ENCODE results near the gene NKX2-8. TPM values are rescaled to one million over a fixed set of nuclear protein-coding genes. Genes with fewer than 3 reads are reported as not detected.

The NKX2-8 gene
- total RNA-seq, 3 donors from 2014 or later (not counting 1 experiment from before 2014, with no cell fraction given): not detected

DNA sequence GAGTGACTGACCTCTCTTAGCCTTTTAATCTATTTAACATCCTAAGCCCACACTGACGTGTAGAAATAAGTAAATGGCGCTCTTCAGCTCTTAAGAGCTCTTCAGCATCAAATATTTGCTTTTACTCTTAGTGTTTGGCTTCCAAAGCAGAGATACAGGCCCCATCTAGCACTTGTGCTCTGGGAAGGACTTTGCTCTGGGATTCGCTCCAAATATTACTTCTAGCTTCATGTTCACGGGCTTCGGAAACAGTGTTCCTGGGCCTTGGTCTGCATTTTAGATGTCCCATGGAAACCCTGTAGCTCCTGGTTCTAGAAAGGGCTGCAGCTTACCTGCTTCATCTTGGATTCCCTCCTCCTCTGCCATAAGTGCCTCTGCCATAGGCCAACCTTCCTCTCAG lies 2.7 kb upstream of the NKX2-8 start:
- no peak for ATAC-seq
- H3K9me3 Mint-ChIP-seq: no peaks in the 10 kb centered on the region
- WGBS (ENCODE audit: insufficient coverage): 18% methylated on average over 5 of the region's 5 CpGs

DNA sequence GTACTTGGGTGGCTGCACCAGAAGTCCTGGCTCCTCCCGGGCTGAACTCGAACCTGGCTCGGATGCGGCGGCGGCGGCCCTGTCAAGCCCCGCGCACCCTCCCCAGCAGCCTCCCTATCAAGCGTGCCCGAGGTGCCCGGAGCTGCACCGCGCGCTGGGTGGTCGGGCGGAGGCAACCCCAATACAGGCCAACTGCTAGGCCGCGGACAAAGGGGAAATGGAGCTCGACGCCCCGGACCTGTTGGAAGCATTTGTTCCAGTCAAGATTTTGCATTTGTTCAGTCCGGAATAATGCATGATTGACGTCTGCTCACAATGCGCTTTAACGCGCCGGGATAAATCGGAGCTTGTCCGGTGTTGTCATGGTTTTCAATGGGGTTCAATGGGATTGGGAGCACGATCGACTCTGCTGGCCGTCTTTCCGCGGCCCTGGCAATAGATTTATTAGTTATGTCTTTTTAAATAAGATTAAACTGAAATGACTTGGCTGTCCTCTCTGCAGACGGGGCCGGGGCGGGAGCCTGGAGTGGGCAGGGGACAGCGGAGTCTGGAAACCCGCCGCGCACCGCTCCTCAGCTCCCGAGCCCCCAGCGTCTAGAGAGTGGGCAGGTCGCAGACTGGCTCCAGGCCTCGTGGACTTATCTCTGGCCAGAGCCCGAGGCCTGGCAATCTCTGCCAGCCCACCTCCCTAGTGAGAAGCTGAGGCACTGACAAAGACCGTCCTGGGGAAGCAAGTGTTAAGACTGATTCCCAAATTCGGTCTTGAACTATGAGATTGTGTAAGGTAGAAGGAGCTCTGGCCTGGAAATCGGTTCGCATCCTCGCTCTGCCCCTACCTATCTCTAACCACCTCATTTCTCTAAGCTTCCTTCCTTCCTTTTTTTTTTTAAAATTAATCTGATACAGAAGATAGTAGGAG lies 1.7 kb upstream of the NKX2-8 start:
- DNase-seq: no peak
- Mint-ChIP-seq H3K27me3 (ENCODE audit: low read depth in 2 of 2) (peaks cover 34 to 45% of the 10 kb centered on the region in 2 donors), H3K9me3 (no peaks in the 10 kb centered on the region), H3K4me3 (no peak overlapping the region), H3K27ac (no peak overlapping the region), H3K4me1 (no peaks in the 10 kb centered on the region), H3K36me3 (no peaks in the 10 kb centered on the region)
- H3K36me3 ChIP-seq (ENCODE audit: control insufficient read depth, insufficient read depth, low read length): no peaks in the 10 kb centered on the region
- intact Hi-C loops (cut with micrococcal nuclease): no loop called here
- TF ChIP-seq, protein P1, sequence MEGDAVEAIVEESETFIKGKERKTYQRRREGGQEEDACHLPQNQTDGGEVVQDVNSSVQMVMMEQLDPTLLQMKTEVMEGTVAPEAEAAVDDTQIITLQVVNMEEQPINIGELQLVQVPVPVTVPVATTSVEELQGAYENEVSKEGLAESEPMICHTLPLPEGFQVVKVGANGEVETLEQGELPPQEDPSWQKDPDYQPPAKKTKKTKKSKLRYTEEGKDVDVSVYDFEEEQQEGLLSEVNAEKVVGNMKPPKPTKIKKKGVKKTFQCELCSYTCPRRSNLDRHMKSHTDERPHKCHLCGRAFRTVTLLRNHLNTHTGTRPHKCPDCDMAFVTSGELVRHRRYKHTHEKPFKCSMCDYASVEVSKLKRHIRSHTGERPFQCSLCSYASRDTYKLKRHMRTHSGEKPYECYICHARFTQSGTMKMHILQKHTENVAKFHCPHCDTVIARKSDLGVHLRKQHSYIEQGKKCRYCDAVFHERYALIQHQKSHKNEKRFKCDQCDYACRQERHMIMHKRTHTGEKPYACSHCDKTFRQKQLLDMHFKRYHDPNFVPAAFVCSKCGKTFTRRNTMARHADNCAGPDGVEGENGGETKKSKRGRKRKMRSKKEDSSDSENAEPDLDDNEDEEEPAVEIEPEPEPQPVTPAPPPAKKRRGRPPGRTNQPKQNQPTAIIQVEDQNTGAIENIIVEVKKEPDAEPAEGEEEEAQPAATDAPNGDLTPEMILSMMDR (IDR thresholded peaks at IDR 0.05): no peak
- no peak for ATAC-seq
- no peaks in the 10 kb centered on the region for H3K9me3 ChIP-seq (ENCODE audit: control insufficient read depth, insufficient read depth, low read length)
- WGBS (ENCODE audit: insufficient coverage): 11% methylated on average over 48 of the region's 53 CpGs
- H3K4me1 ChIP-seq (ENCODE audit: control insufficient read depth, insufficient read depth, low read length): no peaks in the 10 kb centered on the region
- H3K27me3 ChIP-seq (ENCODE audit: control insufficient read depth, insufficient read depth, low read length): peaks cover 41% of the 10 kb centered on the region
- no peak overlapping the region for H3K27ac ChIP-seq (ENCODE audit: low read length)
- H3K4me3 ChIP-seq (ENCODE audit: low read length): no peak overlapping the region

More for the DNA sequence above, 2.7 kb upstream of the NKX2-8 start:
- Histone ChIP-seq H3K36me3 (ENCODE audit: control insufficient read depth, insufficient read depth, low read length) (no peaks in the 10 kb centered on the region), H3K4me3 (ENCODE audit: low read length) (no peak overlapping the region), H3K27ac (ENCODE audit: low read length) (no peak overlapping the region), H3K4me1 (ENCODE audit: control insufficient read depth, insufficient read depth, low read length) (no peaks in the 10 kb centered on the region), H3K9me3 (ENCODE audit: control insufficient read depth, insufficient read depth, low read length) (no peaks in the 10 kb centered on the region), H3K27me3 (ENCODE audit: control insufficient read depth, insufficient read depth, low read length) (peaks cover 38% of the 10 kb centered on the region)
- no peaks in the 10 kb centered on the region for H3K4me1 Mint-ChIP-seq
- no peak overlapping the region for H3K27ac Mint-ChIP-seq
- H3K36me3 Mint-ChIP-seq: no peaks in the 10 kb centered on the region
- H3K27me3 Mint-ChIP-seq (ENCODE audit: low read depth in 2 of 2): peaks cover 35 to 37% of the 10 kb centered on the region in 2 donors
- DNase-seq: no peak
- intact Hi-C loops (cut with micrococcal nuclease): no loop called here
- H3K4me3 Mint-ChIP-seq: no peak overlapping the region
- TF ChIP-seq, protein P1 (IDR thresholded peaks at IDR 0.05): no peak

DNA sequence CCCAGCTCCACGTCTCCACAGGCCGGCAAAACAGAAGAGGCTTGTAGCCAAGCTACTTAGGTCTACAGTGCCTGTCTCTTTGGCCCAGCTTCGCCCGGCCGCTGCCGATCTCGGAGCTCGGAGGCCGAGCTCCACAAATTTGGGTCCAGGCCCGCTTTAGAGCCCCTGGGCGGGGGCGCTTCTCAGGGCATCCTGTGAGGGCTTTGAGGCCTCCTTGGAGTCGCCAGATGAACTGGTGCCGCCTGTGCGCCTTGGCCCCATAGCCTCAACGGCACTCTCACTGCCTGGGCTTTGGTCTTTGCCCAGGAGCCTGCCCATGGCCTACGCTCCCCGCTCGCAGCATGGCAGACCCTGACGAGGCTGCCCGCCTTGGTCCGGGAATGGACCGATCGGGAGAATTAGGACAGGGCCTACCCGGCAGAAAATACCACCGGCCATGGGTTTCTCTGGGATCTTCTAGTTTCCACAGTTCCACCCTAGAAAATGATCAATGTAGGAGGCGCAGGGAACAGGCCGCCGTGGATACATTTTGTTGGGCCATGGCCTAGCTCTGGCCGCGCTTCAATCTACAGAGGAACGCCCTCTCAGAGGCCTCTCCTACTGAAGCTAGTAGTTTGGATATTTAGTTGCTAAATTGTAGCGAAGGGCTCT lies 953 bp upstream of the NKX2-8 start:
- Mint-ChIP-seq H3K4me1 (no peaks in the 10 kb centered on the region), H3K4me3 (no peak overlapping the region), H3K36me3 (no peaks in the 10 kb centered on the region), H3K27me3 (ENCODE audit: low read depth in 2 of 2) (peaks cover 41 to 44% of the 10 kb centered on the region in 2 donors), H3K27ac (no peak overlapping the region), H3K9me3 (no peaks in the 10 kb centered on the region)
- Histone ChIP-seq H3K27me3 (ENCODE audit: control insufficient read depth, insufficient read depth, low read length) (peaks cover 41% of the 10 kb centered on the region), H3K4me3 (ENCODE audit: low read length) (no peak overlapping the region), H3K36me3 (ENCODE audit: control insufficient read depth, insufficient read depth, low read length) (no peaks in the 10 kb centered on the region), H3K27ac (ENCODE audit: low read length) (no peak overlapping the region), H3K9me3 (ENCODE audit: control insufficient read depth, insufficient read depth, low read length) (no peaks in the 10 kb centered on the region), H3K4me1 (ENCODE audit: control insufficient read depth, insufficient read depth, low read length) (no peaks in the 10 kb centered on the region)
- intact Hi-C loops (cut with micrococcal nuclease): no loop called here
- DNase-seq: no peak
- TF ChIP-seq, protein P1 (IDR thresholded peaks at IDR 0.05): no peak
- WGBS (ENCODE audit: insufficient coverage): 11% methylated on average over 33 of the region's 33 CpGs
- ATAC-seq: no peak

All from natural killer cell (primary cell).